Cardiac muscle cell (in vitro differentiated cells and primary cell): Measurements from ENCODE around the gene PLA2G7. TPM values are rescaled to one million over a fixed set of nuclear protein-coding genes. Genes with fewer than 3 reads are reported as not detected.

ENCODE experiments used
- DNase-seq, 2 donors: peaks; one replicate each; pipeline versions ENCODE4 v3.0.0 to v3.0.0-alpha.2; 2010 to 2017; ENCODE audit warnings: low read depth in 1 of 2, low spot score in 1 of 2
- H3K27ac ChIP-seq: fragments of 200-600 bp; sonication (generic); 2 replicates; pipeline ENCODE4 v1.5.1; 2016
- H3K27me3 ChIP-seq: fragments of 200-600 bp; sonication (generic); 2 replicates; pipeline ENCODE4 v1.6.0; 2016; ENCODE audit warnings: control low read depth
- H3K36me3 ChIP-seq: fragments of 200-600 bp; sonication (generic); 2 replicates; pipeline ENCODE4 v1.5.1; 2016; ENCODE audit warnings: control low read depth
- H3K4me1 ChIP-seq: fragments of 200-600 bp; sonication (generic); 2 replicates; pipeline ENCODE4 v1.8.1; 2017; ENCODE audit warnings: low read depth, mild to moderate bottlenecking, mixed run types
- H3K4me3 ChIP-seq: fragments of 200-600 bp; sonication (generic); 2 replicates; pipeline ENCODE4 v1.5.1; 2016; ENCODE audit warnings: mild to moderate bottlenecking
- H3K9me3 ChIP-seq: fragments of 200-600 bp; sonication (generic); 2 replicates; pipeline ENCODE4 v1.5.1; 2017; ENCODE audit warnings: low read depth, mild to moderate bottlenecking, control low read depth
- CTCF ChIP-seq: IDR thresholded peaks from 2 replicates; pipeline ENCODE4 v1.5.1; 2012; ENCODE audit warnings: low read depth, mild to moderate bottlenecking, low read length
- polyA plus RNA-seq: library from polyadenylated mRNA; unstranded; fragments of >200 nt; fragmentation: Nextera tagmentation; extraction: Ambion mirVana; gene quantifications from 2 replicates; pipeline ENCODE4 v1.2.1, GENCODE V29; 2016
- total RNA-seq: library from RNA; depleted of rRNA; stranded (reverse); fragments of >200 nt; gene quantifications from 2 replicates; pipeline ENCODE4 v1.2.3, GENCODE V29; 2016

Gene PLA2G7
- total and polyA plus RNA-seq, 2 experiments from 2014 or later = not detected

GRCh38 chr6:46690911-46691451 is 44.2 kb downstream of the PLA2G7 start:
- Histone ChIP-seq H3K9me3 (no peaks in the 10 kb centered on the region), H3K27me3 (no peaks in the 10 kb centered on the region), H3K27ac (no peak overlapping the region), H3K36me3 (no peaks in the 10 kb centered on the region), H3K4me1 (no peaks in the 10 kb centered on the region), H3K4me3 (no peak overlapping the region)
- TF ChIP-seq CTCF = no peak
- DNase-seq = no peak

GRCh38 chr6:46690141-46690755 is 44.9 kb downstream of the PLA2G7 start:
- Histone ChIP-seq H3K9me3 (no peaks in the 10 kb centered on the region), H3K36me3 (no peaks in the 10 kb centered on the region), H3K4me1 (no peaks in the 10 kb centered on the region), H3K27me3 (no peaks in the 10 kb centered on the region), H3K27ac (no peak overlapping the region), H3K4me3 (no peak overlapping the region)
- no peak for TF ChIP-seq CTCF
- no peak for DNase-seq

- H3K36me3 ChIP-seq = no peaks in the 10 kb centered on the region
- no peaks in the 10 kb centered on the region for H3K27me3 ChIP-seq
- no peak overlapping the region for H3K4me3 ChIP-seq
- no peak for TF ChIP-seq CTCF
- no peaks in the 10 kb centered on the region for H3K9me3 ChIP-seq
- no peak overlapping the region for H3K27ac ChIP-seq
- DNase-seq = no peak
- no peaks in the 10 kb centered on the region for H3K4me1 ChIP-seq
Observed at GRCh38 chr6:46689657-46690056, 45.5 kb downstream of the PLA2G7 start.

- Histone ChIP-seq H3K27ac (no peak overlapping the region), H3K36me3 (no peaks in the 10 kb centered on the region), H3K27me3 (no peaks in the 10 kb centered on the region), H3K4me1 (no peaks in the 10 kb centered on the region), H3K4me3 (no peak overlapping the region), H3K9me3 (no peaks in the 10 kb centered on the region)
- TF ChIP-seq CTCF = no peak
- DNase-seq = no peak
Observed at GRCh38 chr6:46688966-46689335, 46.2 kb downstream of the PLA2G7 start.

- H3K36me3 ChIP-seq = no peaks in the 10 kb centered on the region
- H3K9me3 ChIP-seq = no peaks in the 10 kb centered on the region
- no peaks in the 10 kb centered on the region for H3K4me1 ChIP-seq
- no peak overlapping the region for H3K4me3 ChIP-seq
- H3K27me3 ChIP-seq = no peaks in the 10 kb centered on the region
- no peak for TF ChIP-seq CTCF
- DNase-seq = no peak
- no peak overlapping the region for H3K27ac ChIP-seq
Observed at GRCh38 chr6:46688117-46688965, 46.8 kb downstream of the PLA2G7 start.
